ENCODE measurements around the gene EXOC3L1.

The EXOC3L1 gene

GRCh38 chr16:67161595-67162058 is 28.3 kb downstream of the EXOC3L1 start:
- DNase-seq: no peak

DNA sequence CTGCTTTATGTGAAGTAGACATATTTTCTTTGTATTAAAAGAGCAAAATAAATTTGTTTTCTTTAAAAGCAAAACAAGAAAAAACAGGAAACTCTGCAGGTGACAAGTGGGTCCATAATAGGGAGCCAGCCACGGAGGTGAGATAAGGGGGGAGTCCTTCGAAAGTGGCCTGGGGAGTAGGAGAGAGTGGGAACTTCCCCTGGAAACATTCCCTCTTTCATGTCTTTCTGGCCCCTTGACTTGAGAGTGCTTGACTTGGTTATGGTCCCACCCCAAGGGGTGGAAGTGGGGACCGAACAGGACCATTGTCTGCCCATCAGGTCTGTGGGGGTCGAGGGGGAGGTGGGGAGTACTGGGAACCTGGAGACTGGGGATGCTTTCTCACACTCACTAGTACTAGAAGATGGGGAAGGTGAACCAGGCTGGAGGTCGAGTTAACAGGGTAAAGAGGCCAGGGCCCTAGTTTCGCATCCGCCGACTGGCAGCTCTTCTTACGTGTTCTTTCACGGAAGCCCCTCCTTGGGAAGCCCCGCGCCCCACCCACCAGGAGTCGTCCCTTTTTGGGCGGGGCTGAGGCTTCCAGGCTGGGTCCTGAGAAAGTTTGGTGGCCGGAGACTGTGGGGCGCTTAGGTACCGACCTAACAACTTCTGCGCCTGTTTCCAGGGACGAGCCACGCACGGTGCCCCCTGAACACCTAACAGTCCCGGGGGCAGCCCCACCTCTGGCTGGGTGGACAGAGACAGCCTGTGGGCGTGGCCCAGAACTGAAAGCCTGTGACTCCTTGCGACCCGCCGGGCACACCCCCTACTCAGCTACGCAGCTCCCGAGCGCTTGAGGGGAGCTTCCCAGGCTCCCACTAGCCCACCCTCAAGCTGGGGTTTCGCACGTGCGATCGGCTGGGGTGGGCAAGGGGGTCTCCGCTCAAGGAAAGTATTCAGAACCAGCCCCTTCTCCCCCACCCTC is 31.0 kb downstream of the EXOC3L1 start:
- DNase-seq: no peak

DNA sequence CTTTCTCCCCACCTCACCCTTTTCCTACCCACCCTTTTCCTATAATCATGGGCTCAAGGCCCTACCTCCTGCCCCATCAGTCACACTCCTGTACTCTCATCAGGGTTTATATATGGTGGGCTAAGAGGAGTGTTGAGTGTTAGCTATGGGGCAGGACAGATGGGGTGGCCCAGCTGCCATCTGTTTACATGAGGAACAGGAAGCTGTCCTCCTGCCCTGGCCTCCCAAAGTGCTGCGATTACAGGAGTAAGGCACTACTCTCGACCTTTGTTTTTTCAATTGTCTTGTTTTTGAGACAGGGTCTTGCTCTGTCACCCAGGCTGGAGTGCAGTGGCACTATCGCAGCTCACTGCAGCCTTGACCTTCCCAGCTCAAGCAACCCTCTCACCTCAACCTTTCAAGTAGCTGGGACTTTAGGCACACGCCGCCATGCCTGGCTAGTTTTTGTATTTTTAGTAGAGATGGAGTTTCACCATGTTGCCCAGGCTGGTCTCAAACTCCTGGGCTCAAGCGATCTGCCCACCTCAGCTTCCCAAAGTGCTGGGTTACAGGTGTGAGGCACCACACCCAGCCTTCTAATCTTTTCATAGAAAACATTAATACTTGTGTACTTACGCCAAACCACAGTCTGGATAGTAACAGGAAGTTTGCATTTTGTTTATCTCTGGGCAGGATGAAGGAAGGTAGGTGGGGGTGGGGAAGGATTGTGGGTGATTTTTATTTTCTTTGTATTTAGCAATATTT is 31.9 kb downstream of the EXOC3L1 start:
- DNase-seq: no peak

DNA sequence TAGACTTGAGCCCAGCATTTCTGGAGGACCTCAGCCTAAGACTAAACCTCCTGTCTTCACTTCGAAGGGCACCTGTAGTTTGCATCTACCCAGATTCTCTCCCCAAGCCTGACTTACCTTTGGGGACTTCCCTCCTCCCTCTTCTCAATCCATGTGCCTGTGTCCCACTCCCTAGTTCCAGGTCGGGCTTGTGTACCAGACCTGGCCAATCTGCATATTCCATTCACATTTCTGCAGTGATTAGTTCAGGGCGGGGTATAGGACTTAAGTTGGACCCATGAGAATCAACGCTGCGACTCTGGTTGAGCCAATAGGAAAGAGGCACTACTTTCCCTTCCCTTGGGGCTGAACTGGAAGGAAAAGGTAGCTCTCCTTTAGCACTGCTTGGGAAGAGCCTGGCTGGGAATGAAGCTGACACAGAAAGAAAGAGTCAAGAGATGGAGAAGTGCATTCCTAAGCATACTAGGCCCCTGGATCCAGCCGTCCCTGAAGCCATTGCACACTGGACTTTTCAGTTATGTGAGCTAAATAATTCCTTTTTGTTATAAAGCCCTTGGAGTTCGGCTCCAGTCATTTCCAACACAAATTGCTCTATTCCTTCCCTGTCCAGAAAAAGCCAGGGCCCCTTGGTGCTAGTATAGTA is 32.7 kb downstream of the EXOC3L1 start:
- no peak for DNase-seq

- no peak for DNase-seq
Observed at GRCh38 chr16:67156143-67156844, 33.6 kb downstream of the EXOC3L1 start.

- DNase-seq: peak; percentile 38
Observed at GRCh38 chr16:67155295-67156142, 34.4 kb downstream of the EXOC3L1 start.

DNA sequence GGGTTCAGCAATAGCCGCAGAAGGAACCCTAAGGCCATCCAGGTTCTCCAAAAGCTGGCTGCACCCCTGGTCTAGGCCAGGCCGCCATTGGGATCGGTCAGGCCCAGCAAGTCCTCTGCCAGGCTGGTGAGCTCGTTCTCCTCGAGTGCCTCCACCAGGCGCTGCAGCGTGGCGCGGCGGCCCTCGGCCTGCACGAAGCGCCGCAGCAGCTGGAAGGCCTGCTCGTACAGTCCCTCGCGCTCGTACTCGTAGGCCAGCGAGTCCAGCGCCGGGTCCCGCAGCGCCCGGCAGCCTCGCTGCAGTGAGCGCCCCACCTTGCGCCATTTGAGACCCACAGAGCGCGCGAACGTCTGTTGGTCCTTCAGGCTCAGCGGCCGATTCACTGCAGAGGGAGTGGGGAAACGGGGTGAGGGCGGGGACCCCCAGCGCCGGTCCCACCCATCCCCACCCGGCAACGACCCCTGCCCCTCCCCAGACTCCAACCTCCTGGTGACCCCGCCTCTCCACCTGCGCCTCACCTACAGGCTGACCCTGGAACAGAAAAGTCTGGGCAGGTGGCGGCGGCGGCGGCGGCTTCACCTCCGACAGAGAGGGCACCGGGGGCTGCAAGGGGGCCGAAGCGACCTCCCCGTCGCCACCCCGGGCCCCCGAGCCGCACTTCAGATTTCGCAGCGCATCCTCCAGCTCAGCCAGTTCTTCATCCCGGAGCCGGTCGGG is 35.2 kb downstream of the EXOC3L1 start:
- DNase-seq: no peak

GRCh38 chr16:67151431-67152097 is 38.4 kb downstream of the EXOC3L1 start:
- DNase-seq: no peak

DNA sequence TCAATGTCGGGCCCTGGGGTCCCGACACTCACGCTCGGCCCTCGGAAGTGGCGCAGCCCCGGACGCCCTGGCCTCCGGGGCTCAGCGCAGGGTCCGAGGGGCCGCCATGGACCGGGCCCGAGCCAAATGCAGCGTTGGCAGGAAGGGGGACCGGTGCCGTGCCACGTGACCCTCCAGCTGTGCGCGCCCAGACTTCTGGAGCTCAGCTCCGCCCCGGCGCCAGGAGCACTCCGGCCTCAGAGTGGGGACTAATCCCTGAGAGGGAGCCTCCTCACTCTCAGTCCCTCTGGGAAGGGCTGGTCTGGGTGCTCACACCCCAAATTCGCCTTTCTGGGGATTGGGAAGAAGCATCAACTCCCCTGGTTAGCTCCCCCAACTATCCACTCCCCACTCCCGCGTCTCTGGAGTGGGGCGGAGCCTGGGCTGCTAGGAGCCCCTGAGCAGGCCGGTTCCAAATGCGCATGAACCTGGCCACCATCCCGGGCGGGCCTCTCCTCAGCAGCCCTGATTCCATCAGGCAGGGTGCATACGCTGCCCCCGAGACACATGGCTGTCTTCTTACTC is 39.0 kb downstream of the EXOC3L1 start, which contains the start of gene B3GNT9:
TSS of gene B3GNT9 (minus strand) at position 166 of the 564 bp plus-strand sequence. CDS start 513 bp downstream, outside the sequence.
- peak; percentile 56 for DNase-seq

GRCh38 chr16:67150047-67150832 is 39.7 kb downstream of the EXOC3L1 start:
- peak; percentile 5 for DNase-seq

DNA sequence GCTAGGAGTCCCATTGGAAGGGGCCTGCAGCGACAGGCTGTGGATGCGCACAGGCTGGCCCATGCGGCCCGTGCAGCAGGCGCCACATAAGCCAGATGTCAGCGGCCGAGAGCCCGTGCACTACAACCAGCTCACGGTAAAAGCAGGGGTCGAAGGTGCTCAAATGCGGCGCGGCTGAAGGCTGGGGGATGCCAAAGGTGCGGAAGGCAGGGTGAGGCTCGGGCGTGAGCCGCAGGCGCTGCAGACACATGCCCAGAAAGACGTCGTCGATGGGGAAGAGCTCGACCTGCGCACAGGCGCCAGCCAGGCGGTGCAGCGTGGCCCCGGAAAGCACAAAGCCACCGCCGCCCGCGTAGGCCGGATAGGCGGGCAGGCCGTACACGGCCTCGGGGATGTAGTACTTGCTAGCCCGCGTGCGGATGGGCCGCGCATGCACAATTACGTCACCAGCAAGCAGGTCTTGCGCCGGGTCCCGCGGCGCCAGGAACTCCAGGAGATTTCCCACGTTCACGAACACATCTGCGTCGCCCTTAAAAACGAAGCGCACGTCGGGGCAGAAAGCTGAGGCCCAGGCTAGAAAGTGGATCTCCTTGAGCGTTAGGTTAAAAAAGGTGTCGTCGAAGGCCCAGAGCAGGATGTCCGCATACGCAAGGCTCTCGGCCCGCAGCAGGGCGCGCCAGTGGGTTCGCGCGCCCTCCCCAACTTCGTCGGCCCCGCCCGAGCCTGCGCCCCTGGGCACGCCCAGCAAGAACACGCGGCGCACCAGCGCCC is 40.5 kb downstream of the EXOC3L1 start:
- no peak for DNase-seq

GRCh38 chr16:67148656-67149275 is 41.2 kb downstream of the EXOC3L1 start:
- DNase-seq: no peak

DNA sequence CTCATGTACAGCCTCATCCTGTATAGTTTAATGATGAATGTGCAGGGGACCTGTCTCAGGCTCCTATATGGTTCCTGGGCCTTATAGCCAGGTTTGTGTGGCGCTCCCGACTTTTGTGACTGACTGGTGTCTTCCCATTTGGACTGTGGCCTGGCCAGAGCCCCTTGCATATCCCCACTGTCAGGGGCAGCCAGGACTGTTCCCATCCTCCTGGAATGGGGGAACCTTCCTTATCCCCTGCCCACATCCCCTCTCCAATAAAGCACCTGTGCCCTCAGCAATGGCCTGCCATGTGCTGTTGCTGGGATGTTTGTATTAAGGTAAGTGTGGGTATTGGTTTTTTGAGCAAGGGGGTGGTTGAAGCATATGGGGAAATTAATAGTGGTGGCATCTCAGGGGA is 41.7 kb downstream of the EXOC3L1 start:
- no peak for DNase-seq

GRCh38 chr16:67147437-67148140 is 42.3 kb downstream of the EXOC3L1 start:
- DNase-seq: no peak

DNA sequence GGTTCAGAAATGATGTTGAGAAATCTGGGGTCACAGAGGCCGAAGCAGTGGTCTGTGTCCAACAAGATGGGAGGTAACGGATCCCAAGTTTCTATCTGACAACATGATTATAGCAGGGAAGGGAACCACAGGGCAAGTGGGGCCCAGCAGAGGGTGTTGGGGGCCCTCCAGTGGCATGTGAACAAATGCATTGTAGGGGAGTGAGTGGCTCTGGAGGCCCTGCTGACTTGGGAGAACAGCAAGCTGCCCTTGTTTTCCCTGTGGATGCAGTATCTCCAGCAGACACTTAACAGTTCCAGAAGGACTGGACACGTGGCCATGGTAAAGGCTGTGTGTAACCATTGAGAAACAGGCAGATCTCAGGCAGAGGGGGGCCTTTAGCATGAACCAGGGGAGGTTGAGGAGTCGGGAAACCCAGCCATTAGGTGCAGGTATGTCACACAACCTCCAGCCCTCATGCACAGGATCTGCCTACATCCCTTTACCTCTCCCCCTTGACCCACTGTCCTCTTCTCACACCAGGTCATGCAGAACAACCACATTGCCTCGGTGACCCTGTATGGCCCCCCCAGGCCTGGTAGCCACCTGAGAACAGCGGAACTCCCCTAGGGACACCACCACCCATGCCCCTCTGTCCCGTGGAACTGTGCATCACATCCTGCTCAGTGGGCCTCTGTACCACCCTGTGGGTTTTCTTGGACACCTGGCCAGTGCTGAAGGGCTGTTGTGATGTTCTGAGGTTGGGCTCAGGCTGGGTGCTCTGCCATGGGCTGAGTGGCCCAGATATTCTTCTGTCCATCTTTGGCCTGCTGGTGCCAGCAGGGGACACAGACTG is 43.2 kb downstream of the EXOC3L1 start:
- DNase-seq: no peak

DNA sequence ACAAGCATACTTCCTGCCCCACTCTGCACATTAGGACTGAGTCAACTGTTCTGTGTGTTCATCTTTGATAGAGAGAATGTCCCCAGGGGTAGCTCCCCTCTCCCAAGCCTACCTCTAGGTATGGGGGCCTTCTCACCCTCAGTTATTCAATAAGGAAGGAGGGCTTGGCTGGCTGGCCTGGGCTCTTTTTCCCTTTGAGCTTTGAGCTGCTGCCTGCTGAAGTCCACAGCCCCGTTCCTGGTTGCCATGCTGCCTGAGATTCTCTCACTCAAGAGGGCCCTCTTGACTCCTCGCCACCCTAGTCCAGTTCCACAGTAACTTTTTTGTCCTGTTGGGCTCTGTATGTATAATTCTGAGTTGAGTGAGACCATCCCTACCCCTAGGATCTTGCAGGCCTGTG is 44.2 kb downstream of the EXOC3L1 start:
- no peak for DNase-seq
